Trophoblast cell (in vitro differentiated cells and primary cell): ENCODE data around the gene ARHGAP23.

Experiments used
- DNase-seq, 2 donors: peaks; one replicate each; pipeline ENCODE4 v3.0.0-alpha.2; 2016
- H2AFZ ChIP-seq: 2 replicates; pipeline ENCODE4 v1.6.1; 2013; ENCODE audit warnings: low read length, moderate library complexity, mild to moderate bottlenecking; ENCODE audit not compliant: insufficient read depth, poor library complexity
- H2AK5ac ChIP-seq: 2 replicates; pipeline ENCODE4 v1.6.1; 2013; ENCODE audit warnings: mild to moderate bottlenecking, low read length
- H2BK120ac ChIP-seq: 2 replicates; pipeline ENCODE4 v1.6.1; 2013; ENCODE audit warnings: low read length, mild to moderate bottlenecking, moderate library complexity; ENCODE audit not compliant: insufficient read depth, poor library complexity
- H2BK12ac ChIP-seq: 2 replicates; pipeline ENCODE4 v1.6.1; 2013; ENCODE audit warnings: mild to moderate bottlenecking, low read length, moderate library complexity
- H2BK5ac ChIP-seq: 2 replicates; pipeline ENCODE4 v1.6.1; 2013; ENCODE audit warnings: low read length, low read depth, moderate library complexity, mild to moderate bottlenecking; ENCODE audit not compliant: poor library complexity
- H3K14ac ChIP-seq: 2 replicates; pipeline ENCODE4 v1.6.1; 2013; ENCODE audit warnings: mild to moderate bottlenecking, low read length
- H3K18ac ChIP-seq: 2 replicates; pipeline ENCODE4 v1.6.1; 2013; ENCODE audit warnings: mild to moderate bottlenecking, low read length
- H3K23ac ChIP-seq: 2 replicates; pipeline ENCODE4 v1.6.1; 2013; ENCODE audit warnings: low read length
- H3K27ac ChIP-seq: 2 replicates; pipeline ENCODE4 v1.5.1; 2013; ENCODE audit warnings: low read depth, mild to moderate bottlenecking, inconsistent platforms, low read length, moderate library complexity
- H3K27me3 ChIP-seq: 2 replicates; pipeline ENCODE4 v1.6.1; 2013; ENCODE audit warnings: inconsistent platforms, mild to moderate bottlenecking, low read length, moderate library complexity; ENCODE audit not compliant: insufficient read depth
- H3K36me3 ChIP-seq, 2 experiments: 1 replicate in 1 of 2; 2 replicates in 1 of 2; pipeline ENCODE4 v1.6.1; 2013; ENCODE audit warnings: low read length in 2 of 2, mild to moderate bottlenecking in 2 of 2, moderate library complexity in 1 of 2; ENCODE audit not compliant: insufficient read depth in 2 of 2, control insufficient read depth in 1 of 2
- H3K4ac ChIP-seq: 2 replicates; pipeline ENCODE4 v1.6.1; 2013; ENCODE audit warnings: low read depth, mild to moderate bottlenecking, low read length, moderate library complexity
- H3K4me1 ChIP-seq, 2 experiments: 1 replicate in 1 of 2; 2 replicates in 1 of 2; pipeline ENCODE4 v1.6.1; 2013; ENCODE audit warnings: low read length in 2 of 2, mild to moderate bottlenecking in 2 of 2, moderate library complexity in 1 of 2; ENCODE audit not compliant: insufficient read depth in 2 of 2, control insufficient read depth in 1 of 2
- H3K4me2 ChIP-seq: 2 replicates; pipeline ENCODE4 v1.6.1; 2013; ENCODE audit warnings: inconsistent platforms, mild to moderate bottlenecking, low read length, moderate library complexity
- H3K4me3 ChIP-seq: 2 replicates; pipeline ENCODE4 v1.5.1; 2013; ENCODE audit warnings: mild to moderate bottlenecking, low read depth, low read length, inconsistent platforms
- H3K79me1 ChIP-seq: one replicate; pipeline ENCODE4 v1.6.1; 2013; ENCODE audit warnings: low read length
- H3K79me2 ChIP-seq: 2 replicates; pipeline ENCODE4 v1.6.1; 2013; ENCODE audit warnings: low read length, mild to moderate bottlenecking; ENCODE audit not compliant: control insufficient read depth, insufficient read depth, poor library complexity
- H3K9ac ChIP-seq: 2 replicates; pipeline ENCODE4 v1.6.1; 2013; ENCODE audit warnings: mild to moderate bottlenecking, low read length
- H3K9me3 ChIP-seq: 2 replicates; pipeline ENCODE4 v1.6.1; 2013; ENCODE audit warnings: low read depth, mild to moderate bottlenecking, control low read depth, inconsistent platforms, low read length; ENCODE audit not compliant: insufficient read depth
- H4K12ac ChIP-seq: 2 replicates; pipeline ENCODE4 v1.6.1; 2013; ENCODE audit warnings: low read depth, mild to moderate bottlenecking, low read length, moderate library complexity
- H4K8ac ChIP-seq: 2 replicates; pipeline ENCODE4 v1.6.1; 2013; ENCODE audit warnings: low read depth, mild to moderate bottlenecking, low read length, moderate library complexity
- H4K91ac ChIP-seq: one replicate; pipeline ENCODE4 v1.6.1; 2013; ENCODE audit warnings: low read depth, mild to moderate bottlenecking, low read length, moderate library complexity
- WGBS: extraction: QIAGEN DNeasy Blood & Tissue Kit; methylation state at CpG from one replicate; pipeline ENCODE4 v1.1.7; 2013; ENCODE audit warnings: missing lambda C conversion rate; ENCODE audit not compliant: insufficient read length, insufficient coverage; ENCODE audit errors: extremely low coverage; 5-methylcytosine and 5-hydroxymethylcytosine counted together

The ARHGAP23 gene

DNA sequence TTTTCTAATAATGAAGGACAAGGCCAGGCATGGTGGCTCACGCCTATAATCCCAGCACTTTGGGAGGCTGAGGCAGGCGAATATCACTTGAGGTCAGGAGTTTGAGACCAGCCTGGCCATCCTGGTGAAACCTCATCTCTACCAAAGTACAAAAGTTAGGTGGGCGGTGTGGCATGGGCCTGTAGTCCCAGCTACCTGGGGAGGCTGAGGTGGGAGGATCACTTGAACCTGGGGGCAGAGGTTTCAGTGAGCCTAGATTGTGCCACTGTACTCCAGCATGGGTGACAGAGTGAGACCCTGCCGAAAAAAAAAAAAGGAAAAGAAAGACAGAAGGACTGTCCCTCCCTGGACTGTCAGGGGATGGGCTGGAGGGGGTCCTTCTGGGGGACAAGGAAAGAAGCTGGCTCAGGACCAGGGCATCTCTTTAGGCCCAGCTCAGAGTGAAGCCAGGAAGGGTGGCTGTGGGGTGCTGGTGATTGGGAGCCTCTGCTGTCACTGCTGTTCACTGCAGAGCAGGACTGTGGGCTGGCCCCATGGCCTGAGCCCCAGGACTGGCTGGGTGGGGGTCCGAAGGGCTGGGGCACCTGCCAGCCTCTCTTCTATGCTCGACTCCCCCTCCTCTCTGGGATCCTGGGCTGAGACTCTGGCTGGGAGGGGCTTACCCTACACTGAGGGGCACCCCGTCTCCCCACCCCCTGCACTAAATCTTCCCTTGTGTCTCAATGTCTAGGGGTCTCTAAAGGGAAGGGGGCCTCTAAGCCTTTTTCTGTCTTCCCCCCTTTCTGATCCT, 909 bp upstream of the ARHGAP23 start:
- H3K18ac ChIP-seq: no peak overlapping the region
- no peak overlapping the region for H3K14ac ChIP-seq
- WGBS: no CpG with 5 or more reads among the region's 7 CpGs

DNA sequence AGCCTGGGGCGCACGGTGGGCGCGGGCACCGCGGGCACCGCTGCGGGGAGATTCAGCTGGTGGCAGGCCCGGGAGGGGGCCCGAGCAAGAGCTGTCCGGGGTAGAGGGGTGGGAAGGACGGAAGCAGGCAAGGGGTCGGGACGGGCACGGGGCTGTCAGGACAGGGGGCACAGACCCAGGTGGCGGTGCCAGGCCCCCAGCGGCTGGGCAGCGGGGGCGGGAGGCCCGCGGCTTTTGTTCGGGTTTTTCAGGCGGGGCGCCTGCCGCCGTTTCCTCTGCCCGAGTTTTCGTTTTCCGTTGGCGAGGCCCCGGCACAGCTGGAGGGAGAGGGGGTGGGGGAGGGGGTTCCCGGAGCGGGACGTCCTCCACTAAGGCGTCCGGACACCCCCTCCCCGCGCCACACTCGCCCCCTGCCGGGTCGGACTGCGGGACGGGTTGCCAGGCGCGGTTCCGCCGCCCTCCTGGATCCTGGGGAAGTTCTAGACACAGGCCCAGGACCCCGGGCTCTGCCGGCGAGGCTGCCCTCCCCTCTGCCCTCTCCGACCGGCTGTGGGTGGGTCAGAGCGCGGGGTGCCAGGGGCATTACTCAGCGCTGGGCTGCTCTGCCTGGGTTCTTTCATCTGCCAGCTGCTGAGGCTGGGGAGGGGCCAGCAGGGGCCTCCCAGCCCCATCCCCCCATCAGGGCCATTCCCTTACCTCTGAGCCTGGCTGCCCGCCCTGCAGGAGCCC, 543 bp downstream of the ARHGAP23 start:
- H3K27me3 ChIP-seq: peaks cover 3% of the 10 kb centered on the region
- peak overlapping the region; percentile 42 for H3K14ac ChIP-seq
- H2BK12ac ChIP-seq: no peak overlapping the region
- H3K18ac ChIP-seq: no peak overlapping the region
- peaks cover 2% of the 10 kb centered on the region for H3K79me1 ChIP-seq
- H3K4me1 ChIP-seq: peaks cover 5 to 15% of the 10 kb centered on the region in 2 experiments
- H4K91ac ChIP-seq: peak overlapping the region; percentile 58
- no peak overlapping the region for H2AK5ac ChIP-seq
- H3K9me3 ChIP-seq: no peaks in the 10 kb centered on the region
- H3K79me2 ChIP-seq: no peaks in the 10 kb centered on the region
- H3K27ac ChIP-seq: no peak overlapping the region
- H4K8ac ChIP-seq: peak overlapping the region; percentile 39
- no peak overlapping the region for H3K23ac ChIP-seq
- H3K9ac ChIP-seq: no peak overlapping the region
- peak overlapping the region; percentile 38 for H2AFZ ChIP-seq
- H4K12ac ChIP-seq: no peak overlapping the region
- WGBS: no CpG with 5 or more reads among the region's 56 CpGs
- no peak overlapping the region for H3K4ac ChIP-seq
- H3K4me2 ChIP-seq: peak overlapping the region; percentile 99
- peak overlapping the region; percentile 74 for H3K4me3 ChIP-seq
- no peak overlapping the region for H2BK120ac ChIP-seq
- DNase-seq: peak in 1 of 2 donors; percentile 39
- no peaks in the 10 kb centered on the region for H3K36me3 ChIP-seq
- H2BK5ac ChIP-seq: no peak overlapping the region

More for the DNA sequence above, 909 bp upstream of the ARHGAP23 start:
- Histone ChIP-seq H2AK5ac (no peak overlapping the region), H3K23ac (no peak overlapping the region), H2BK12ac (no peak overlapping the region), H2BK5ac (no peak overlapping the region), H4K91ac (no peak overlapping the region), H3K36me3 (no peaks in the 10 kb centered on the region), H3K4ac (no peak overlapping the region), H3K27me3 (peaks cover 3% of the 10 kb centered on the region), H3K4me2 (peak overlapping the region; percentile 55), H4K8ac (no peak overlapping the region), H3K9me3 (no peaks in the 10 kb centered on the region), H3K4me3 (no peak overlapping the region), H3K9ac (no peak overlapping the region), H2BK120ac (no peak overlapping the region), H3K79me1 (peaks cover 2% of the 10 kb centered on the region), H2AFZ (no peak overlapping the region), H3K4me1 (peaks cover 5 to 15% of the 10 kb centered on the region in 2 experiments), H3K79me2 (no peaks in the 10 kb centered on the region), H4K12ac (no peak overlapping the region), H3K27ac (no peak overlapping the region)
- no peak for DNase-seq

DNA sequence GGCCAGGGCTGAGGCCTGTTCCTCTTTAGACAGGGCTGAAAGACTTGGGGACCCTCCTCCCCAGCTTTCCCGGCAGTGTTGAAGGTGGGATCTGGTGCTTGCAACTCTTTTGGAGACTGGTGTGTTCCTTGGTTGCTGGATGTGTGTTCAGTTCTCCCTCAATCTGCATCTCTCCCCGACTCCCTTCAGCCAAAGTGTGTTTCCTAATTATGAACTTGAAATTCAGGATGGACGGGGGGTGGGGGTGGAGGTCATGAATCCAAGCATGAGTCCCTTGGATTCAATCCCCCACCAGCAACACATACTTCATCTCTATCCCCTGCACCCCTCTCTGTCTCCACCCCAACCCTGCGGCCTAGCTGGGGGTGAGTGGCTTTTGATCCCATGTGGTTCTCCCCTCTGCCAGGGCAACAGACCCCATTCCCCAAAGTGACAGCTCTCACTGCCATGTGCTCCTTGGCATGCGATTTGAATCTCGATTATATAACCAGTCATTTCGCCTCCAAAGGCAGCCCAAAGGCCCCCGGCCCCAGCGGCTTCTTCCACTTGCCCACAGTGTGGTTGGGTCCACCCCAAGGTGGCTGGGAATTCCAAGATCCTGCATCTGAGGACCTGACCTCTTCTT, 1.3 kb downstream of the ARHGAP23 start:
- H3K27ac ChIP-seq: no peak overlapping the region
- peak overlapping the region; percentile 99 for H3K4me2 ChIP-seq
- WGBS: no CpG with 5 or more reads among the region's 9 CpGs
- no peak overlapping the region for H4K12ac ChIP-seq
- peaks cover 3% of the 10 kb centered on the region for H3K27me3 ChIP-seq
- no peaks in the 10 kb centered on the region for H3K36me3 ChIP-seq
- H3K9me3 ChIP-seq: no peaks in the 10 kb centered on the region
- no peak overlapping the region for H2BK12ac ChIP-seq
- H2BK120ac ChIP-seq: no peak overlapping the region
- no peak overlapping the region for H3K14ac ChIP-seq
- H3K9ac ChIP-seq: no peak overlapping the region
- H2AFZ ChIP-seq: no peak overlapping the region
- no peak overlapping the region for H3K18ac ChIP-seq
- H3K4me3 ChIP-seq: no peak overlapping the region
- no peak overlapping the region for H2AK5ac ChIP-seq
- no peaks in the 10 kb centered on the region for H3K79me2 ChIP-seq
- H2BK5ac ChIP-seq: no peak overlapping the region
- H4K8ac ChIP-seq: no peak overlapping the region
- no peak overlapping the region for H4K91ac ChIP-seq
- H3K4me1 ChIP-seq: peaks cover 5 to 15% of the 10 kb centered on the region in 2 experiments
- H3K79me1 ChIP-seq: peaks cover 2% of the 10 kb centered on the region
- DNase-seq: peak in 1 of 2 donors; percentile 40
- H3K23ac ChIP-seq: no peak overlapping the region
- H3K4ac ChIP-seq: no peak overlapping the region

DNA sequence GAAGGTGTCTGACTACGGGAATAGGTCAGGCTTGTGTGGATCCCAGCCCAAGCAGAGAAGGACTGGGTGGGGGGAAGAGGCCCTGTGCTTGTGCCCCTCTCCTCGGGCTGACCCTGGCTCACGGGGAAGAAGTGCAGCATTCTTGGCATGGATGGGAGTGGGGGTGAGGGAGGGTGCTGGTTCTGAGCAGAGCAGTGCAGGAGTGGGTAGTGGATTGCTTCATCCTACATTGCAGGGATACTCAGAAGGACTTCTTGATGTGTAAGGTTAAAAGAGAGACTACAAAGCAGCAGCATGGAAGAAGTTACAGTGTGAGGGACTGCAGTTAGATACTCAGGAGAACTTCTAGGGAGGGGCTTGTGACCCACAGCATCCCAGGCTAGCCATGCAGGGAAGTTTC, 2.1 kb downstream of the ARHGAP23 start:
- H3K27me3 ChIP-seq: peaks cover 3% of the 10 kb centered on the region
- H4K91ac ChIP-seq: no peak overlapping the region
- H2AK5ac ChIP-seq: no peak overlapping the region
- H3K14ac ChIP-seq: no peak overlapping the region
- no peak overlapping the region for H3K27ac ChIP-seq
- H3K9me3 ChIP-seq: no peaks in the 10 kb centered on the region
- no peaks in the 10 kb centered on the region for H3K79me2 ChIP-seq
- H3K36me3 ChIP-seq: no peaks in the 10 kb centered on the region
- H3K18ac ChIP-seq: no peak overlapping the region
- H3K79me1 ChIP-seq: peaks cover 2% of the 10 kb centered on the region
- no peak overlapping the region for H2BK12ac ChIP-seq
- no peak overlapping the region for H3K4ac ChIP-seq
- H2BK120ac ChIP-seq: no peak overlapping the region
- H4K8ac ChIP-seq: no peak overlapping the region
- no peak overlapping the region for H3K4me3 ChIP-seq
- H3K4me1 ChIP-seq: peaks cover 5 to 15% of the 10 kb centered on the region in 2 experiments
- DNase-seq: peak; percentile 60 to 81
- H3K23ac ChIP-seq: no peak overlapping the region
- H2BK5ac ChIP-seq: no peak overlapping the region
- H3K4me2 ChIP-seq: no peak overlapping the region
- no peak overlapping the region for H2AFZ ChIP-seq
- no peak overlapping the region for H3K9ac ChIP-seq
- WGBS: no CpG with 5 or more reads among the region's 3 CpGs
- H4K12ac ChIP-seq: no peak overlapping the region
